ENCODE data around the gene PBXIP1. TPM values are rescaled to one million over a fixed set of nuclear protein-coding genes. Genes with fewer than 3 reads are reported as not detected.

Gene PBXIP1
- total and polyA plus RNA-seq, 2 experiments from 2014 or later, result 53.0 to 61.0 TPM

- Histone ChIP-seq H4K20me1 (ENCODE audit: insufficient read depth, poor library complexity, severe bottlenecking) (no peaks in the 10 kb centered on the region), H2AFZ (no peak overlapping the region), H3K4me3 (no peak overlapping the region), H3K36me3 (replicated peaks; ENCODE audit: insufficient read depth, low read depth) (no peaks in the 10 kb centered on the region), H3K27me3 (no peaks in the 10 kb centered on the region), H3K9me2 (replicated peaks; ENCODE audit: insufficient read depth) (no peaks in the 10 kb centered on the region), H3K9me3 (ENCODE audit: low read depth) (no peaks in the 10 kb centered on the region), H3K79me2 (peaks cover 30% of the 10 kb centered on the region), H3K4me1 (ENCODE audit: insufficient read depth) (peaks cover 23% of the 10 kb centered on the region), H3K4me2 (no peak overlapping the region), H3K27ac (no peak overlapping the region)
- TF ChIP-seq EZH2phosphoT487 (IDR thresholded peaks at IDR 0.05; ENCODE audit: low read depth, severe bottlenecking, unreplicated experiment) (no peak), EZH2 (IDR thresholded peaks at IDR 0.05; ENCODE audit: borderline replicate concordance) (no peak), CTCF (IDR thresholded peaks at IDR 0.05; ENCODE audit: poor library complexity) (no peak)
- 80% methylated on average over 15 of the region's 15 CpGs for WGBS (ENCODE audit: low lambda C conversion rate, missing lambda C conversion rate)
- no peak for DNase-seq (ENCODE audit: low spot score)
Observed at GRCh38 chr1:154951901-154952657, 3.8 kb downstream of the PBXIP1 start.

GRCh38 chr1:154948079-154948478 is 7.8 kb downstream of the PBXIP1 start:
- Histone ChIP-seq H3K4me3 (no peak overlapping the region), H3K4me1 (ENCODE audit: insufficient read depth) (peaks cover 20% of the 10 kb centered on the region), H3K79me2 (peaks cover 11% of the 10 kb centered on the region), H3K36me3 (replicated peaks; ENCODE audit: insufficient read depth, low read depth) (no peaks in the 10 kb centered on the region), H3K9me3 (ENCODE audit: low read depth) (no peaks in the 10 kb centered on the region), H3K27ac (no peak overlapping the region), H4K20me1 (ENCODE audit: insufficient read depth, poor library complexity, severe bottlenecking) (no peaks in the 10 kb centered on the region), H3K9me2 (replicated peaks; ENCODE audit: insufficient read depth) (no peaks in the 10 kb centered on the region), H3K27me3 (no peaks in the 10 kb centered on the region), H3K4me2 (no peak overlapping the region), H2AFZ (no peak overlapping the region)
- 98% methylated on average over 11 of the region's 11 CpGs for WGBS (ENCODE audit: low lambda C conversion rate, missing lambda C conversion rate)
- TF ChIP-seq EZH2 (IDR thresholded peaks at IDR 0.05; ENCODE audit: borderline replicate concordance) (no peak), EZH2phosphoT487 (IDR thresholded peaks at IDR 0.05; ENCODE audit: low read depth, severe bottlenecking, unreplicated experiment) (no peak), CTCF (IDR thresholded peaks at IDR 0.05; ENCODE audit: poor library complexity) (no peak)
- no peak for DNase-seq (ENCODE audit: low spot score)

- no peaks in the 10 kb centered on the region for H3K9me2 ChIP-seq (replicated peaks; ENCODE audit: insufficient read depth)
- no peaks in the 10 kb centered on the region for H3K27me3 ChIP-seq
- DNase-seq (ENCODE audit: low spot score), result no peak
- H3K4me3 ChIP-seq, result no peak overlapping the region
- no peak for TF ChIP-seq EZH2phosphoT487 (IDR thresholded peaks at IDR 0.05; ENCODE audit: low read depth, severe bottlenecking, unreplicated experiment)
- no peak for TF ChIP-seq CTCF (IDR thresholded peaks at IDR 0.05; ENCODE audit: poor library complexity)
- no peak for TF ChIP-seq EZH2 (IDR thresholded peaks at IDR 0.05; ENCODE audit: borderline replicate concordance)
- no peaks in the 10 kb centered on the region for H3K79me2 ChIP-seq
- H3K9me3 ChIP-seq (ENCODE audit: low read depth), result no peaks in the 10 kb centered on the region
- peaks cover 20% of the 10 kb centered on the region for H3K4me1 ChIP-seq (ENCODE audit: insufficient read depth)
- no peak overlapping the region for H2AFZ ChIP-seq
- H4K20me1 ChIP-seq (ENCODE audit: insufficient read depth, poor library complexity, severe bottlenecking), result no peaks in the 10 kb centered on the region
- no peak overlapping the region for H3K4me2 ChIP-seq
- 95% methylated on average over 17 of the region's 17 CpGs for WGBS (ENCODE audit: low lambda C conversion rate, missing lambda C conversion rate)
- no peak overlapping the region for H3K27ac ChIP-seq
- H3K36me3 ChIP-seq (replicated peaks; ENCODE audit: insufficient read depth, low read depth), result no peaks in the 10 kb centered on the region
Observed at GRCh38 chr1:154945962-154946850, 9.7 kb downstream of the PBXIP1 start.

Measured in hepatocyte (in vitro differentiated cells).